HG02840 (cell line): Measurements from ENCODE around the gene FGA.
A peak's percentile ranks its signal among the peaks of the same experiment; 100 is the strongest.

Experiments used
- ATAC-seq: cut with Tn5 transposase; IDR thresholded peaks from one replicate; pipeline ENCODE4 v1.9.1; 2021; ENCODE audit warnings: mild to moderate bottlenecking, moderate library complexity, moderate number of reproducible peaks; ENCODE audit not compliant: unreplicated experiment, low FRiP score

Gene FGA

GRCh38 chr4:154549894-154550790 lies 40.4 kb downstream of the FGA start, which contains the start of gene PLRG1:
TSS of gene PLRG1 (minus strand) at chr4:154550400. CDS start at chr4:154550308, 92 bp downstream.
- ATAC-seq: peak; percentile 100

- ATAC-seq: no peak
Measured at GRCh38 chr4:154545689-154546088, 44.9 kb downstream of the FGA start.

GRCh38 chr4:154542271-154542879 lies 48.2 kb downstream of the FGA start:
- no peak for ATAC-seq
